Parathyroid adenoma (tissue), 2 donors: ENCODE results near the gene FBXW4.
A peak's percentile ranks its signal among the peaks of the same experiment; 100 is the strongest.

ENCODE experiments used
- H2AFZ ChIP-seq: fragments of 300-600 bp; sonication (generic); one replicate; pipeline ENCODE4 v1.7.0; 2017; ENCODE audit warnings: antibody characterized with exemption, mild to moderate bottlenecking
- H3K27ac ChIP-seq: fragments of 300-600 bp; sonication (generic); one replicate; pipeline ENCODE4 v1.7.0; 2017
- H3K27me3 ChIP-seq: fragments of 300-600 bp; sonication (generic); one replicate; pipeline ENCODE4 v1.7.0; 2017; ENCODE audit warnings: low read length; ENCODE audit not compliant: control insufficient read depth, insufficient read depth
- H3K36me3 ChIP-seq: fragments of 300-600 bp; sonication (generic); one replicate; pipeline ENCODE4 v1.7.0; 2017; ENCODE audit warnings: low read length; ENCODE audit not compliant: control insufficient read depth, insufficient read depth
- H3K4me1 ChIP-seq: fragments of 300-600 bp; sonication (generic); one replicate; pipeline ENCODE4 v1.7.0; 2017; ENCODE audit warnings: control low read depth
- H3K4me2 ChIP-seq: fragments of 300-600 bp; sonication (generic); one replicate; pipeline ENCODE4 v1.7.0; 2017; ENCODE audit warnings: low read length
- H3K4me3 ChIP-seq: fragments of 300-600 bp; sonication (generic); one replicate; pipeline ENCODE4 v1.7.0; 2017; ENCODE audit warnings: low read depth, low read length
- H3K79me2 ChIP-seq: fragments of 300-600 bp; sonication (generic); one replicate; pipeline ENCODE4 v1.7.0; 2017; ENCODE audit warnings: control low read depth
- H3K9ac ChIP-seq: fragments of 300-600 bp; sonication (generic); one replicate; pipeline ENCODE4 v1.7.0; 2017; ENCODE audit warnings: mild to moderate bottlenecking
- H3K9me3 ChIP-seq: fragments of 300-600 bp; sonication (generic); one replicate; pipeline ENCODE4 v1.7.0; 2017; ENCODE audit warnings: low read length; ENCODE audit not compliant: control insufficient read depth
- TF ChIP-seq, protein P1 (sequence below): fragments of 300-600 bp; sonication (generic); IDR thresholded peaks from one replicate; pipeline ENCODE4 v1.7.0; 2017; ENCODE audit warnings: antibody characterized with exemption, mild to moderate bottlenecking
- donor health status: primary hyperparathyroidism.

FBXW4 gene

DNA sequence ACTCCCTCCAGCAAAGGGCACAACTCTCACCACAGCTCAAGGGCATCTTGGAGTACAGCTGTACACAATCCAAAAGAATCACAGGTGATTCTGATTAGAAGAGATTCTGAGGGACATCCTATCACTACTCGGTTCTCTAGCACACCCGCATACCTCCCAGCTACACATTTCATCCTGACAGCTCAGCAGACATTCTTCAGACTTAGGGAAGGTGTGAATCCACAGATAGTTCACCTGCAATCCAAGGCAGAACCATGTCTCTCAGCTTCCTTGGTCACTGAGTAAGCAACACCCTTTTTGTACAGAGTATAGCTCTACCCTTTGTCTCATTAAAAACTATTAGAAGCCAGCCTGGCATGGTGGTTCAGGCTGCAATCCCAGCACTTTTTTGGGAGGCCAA is 26.8 kb upstream of the FBXW4 start:
- TF ChIP-seq, protein P1, sequence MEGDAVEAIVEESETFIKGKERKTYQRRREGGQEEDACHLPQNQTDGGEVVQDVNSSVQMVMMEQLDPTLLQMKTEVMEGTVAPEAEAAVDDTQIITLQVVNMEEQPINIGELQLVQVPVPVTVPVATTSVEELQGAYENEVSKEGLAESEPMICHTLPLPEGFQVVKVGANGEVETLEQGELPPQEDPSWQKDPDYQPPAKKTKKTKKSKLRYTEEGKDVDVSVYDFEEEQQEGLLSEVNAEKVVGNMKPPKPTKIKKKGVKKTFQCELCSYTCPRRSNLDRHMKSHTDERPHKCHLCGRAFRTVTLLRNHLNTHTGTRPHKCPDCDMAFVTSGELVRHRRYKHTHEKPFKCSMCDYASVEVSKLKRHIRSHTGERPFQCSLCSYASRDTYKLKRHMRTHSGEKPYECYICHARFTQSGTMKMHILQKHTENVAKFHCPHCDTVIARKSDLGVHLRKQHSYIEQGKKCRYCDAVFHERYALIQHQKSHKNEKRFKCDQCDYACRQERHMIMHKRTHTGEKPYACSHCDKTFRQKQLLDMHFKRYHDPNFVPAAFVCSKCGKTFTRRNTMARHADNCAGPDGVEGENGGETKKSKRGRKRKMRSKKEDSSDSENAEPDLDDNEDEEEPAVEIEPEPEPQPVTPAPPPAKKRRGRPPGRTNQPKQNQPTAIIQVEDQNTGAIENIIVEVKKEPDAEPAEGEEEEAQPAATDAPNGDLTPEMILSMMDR, result no peak
- H3K4me3 ChIP-seq, result no peak overlapping the region
- no peaks in the 10 kb centered on the region for H3K36me3 ChIP-seq
- H3K9ac ChIP-seq, result no peak overlapping the region
- no peaks in the 10 kb centered on the region for H3K79me2 ChIP-seq
- H3K9me3 ChIP-seq, result no peaks in the 10 kb centered on the region
- H3K4me2 ChIP-seq, result no peak overlapping the region
- no peak overlapping the region for H3K27ac ChIP-seq
- H3K4me1 ChIP-seq, result peaks cover 2% of the 10 kb centered on the region
- no peaks in the 10 kb centered on the region for H3K27me3 ChIP-seq
- peak overlapping the region; percentile 28 for H2AFZ ChIP-seq

GRCh38 chr10:101720606-101721230 is 25.7 kb upstream of the FBXW4 start:
- Histone ChIP-seq H3K9me3 (no peaks in the 10 kb centered on the region), H3K4me1 (peaks cover 2% of the 10 kb centered on the region), H3K27ac (no peak overlapping the region), H3K4me3 (no peak overlapping the region), H3K36me3 (no peaks in the 10 kb centered on the region), H3K9ac (no peak overlapping the region), H3K4me2 (no peak overlapping the region), H3K79me2 (no peaks in the 10 kb centered on the region), H2AFZ (no peak overlapping the region), H3K27me3 (no peaks in the 10 kb centered on the region)
- TF ChIP-seq, protein P1, result no peak

DNA sequence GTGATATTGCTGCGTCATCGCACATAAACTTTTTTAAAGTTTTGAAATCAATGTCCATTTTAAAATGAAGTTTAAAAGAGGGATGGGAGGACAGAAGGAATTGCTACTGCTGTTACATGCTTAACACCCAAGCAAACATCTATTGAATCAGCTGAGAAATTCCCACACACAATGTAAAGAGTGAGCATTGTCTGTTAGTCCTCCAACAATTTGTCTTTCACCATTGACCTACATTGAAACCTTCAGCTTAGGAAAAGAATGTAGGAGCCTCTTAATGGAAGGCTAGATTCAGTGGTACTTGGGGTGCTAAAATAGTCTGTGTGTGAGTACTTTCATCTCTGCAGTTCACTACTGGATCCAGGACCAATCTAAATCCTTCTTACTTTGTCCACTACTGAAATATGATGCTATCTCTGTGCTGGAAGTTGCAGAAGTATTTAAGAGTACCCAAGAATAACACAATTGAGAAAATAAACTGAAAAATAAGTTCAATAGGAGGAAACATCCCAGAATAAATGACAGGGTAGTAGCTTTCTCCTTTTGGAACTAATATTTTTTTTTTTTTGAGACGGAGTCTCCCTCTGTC is 23.8 kb upstream of the FBXW4 start:
- Histone ChIP-seq H3K9me3 (no peaks in the 10 kb centered on the region), H3K4me3 (no peak overlapping the region), H3K27ac (no peak overlapping the region), H3K9ac (no peak overlapping the region), H3K79me2 (no peaks in the 10 kb centered on the region), H2AFZ (no peak overlapping the region), H3K4me1 (peaks cover 2% of the 10 kb centered on the region), H3K4me2 (no peak overlapping the region), H3K36me3 (no peaks in the 10 kb centered on the region), H3K27me3 (no peaks in the 10 kb centered on the region)
- TF ChIP-seq, protein P1, result no peak

DNA sequence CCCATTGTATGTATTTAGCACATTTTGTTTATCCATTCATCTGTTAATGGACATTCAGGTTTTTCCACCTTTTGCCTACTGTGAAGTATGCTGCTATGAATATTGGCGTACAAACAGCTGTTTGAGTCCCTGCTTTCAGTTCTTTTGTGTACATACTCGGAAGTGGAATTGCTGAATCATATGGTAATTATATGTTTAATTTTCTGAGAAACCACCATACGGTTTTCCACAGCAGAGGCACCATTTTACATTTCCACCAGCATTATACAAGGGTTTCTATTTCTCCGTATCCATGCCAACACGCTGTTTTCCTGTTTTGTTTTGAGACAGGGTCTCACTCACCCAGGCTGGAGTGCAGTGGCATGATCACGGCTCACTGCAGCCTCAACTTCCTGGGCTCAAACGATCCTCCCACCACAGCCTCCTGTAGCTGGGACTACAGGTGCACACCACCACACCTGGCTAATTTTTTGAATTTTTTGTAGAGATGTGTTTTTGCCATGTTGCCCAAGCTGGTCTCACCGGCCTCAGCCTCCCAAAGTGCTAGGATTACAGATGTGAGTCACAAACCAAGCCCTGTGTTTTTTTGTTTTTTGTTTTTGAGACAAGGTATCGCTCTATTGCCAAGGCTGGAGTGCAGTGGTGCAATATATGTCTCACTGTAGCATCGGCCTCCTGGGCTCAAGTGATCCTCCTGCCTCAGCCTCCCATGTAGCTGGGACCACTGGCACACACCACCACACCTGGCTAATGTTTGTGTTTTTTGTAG is 22.1 kb upstream of the FBXW4 start:
- no peak overlapping the region for H3K9ac ChIP-seq
- no peak overlapping the region for H3K4me3 ChIP-seq
- TF ChIP-seq, protein P1, result no peak
- H2AFZ ChIP-seq, result no peak overlapping the region
- H3K4me2 ChIP-seq, result no peak overlapping the region
- no peaks in the 10 kb centered on the region for H3K36me3 ChIP-seq
- no peaks in the 10 kb centered on the region for H3K27me3 ChIP-seq
- no peak overlapping the region for H3K27ac ChIP-seq
- no peaks in the 10 kb centered on the region for H3K79me2 ChIP-seq
- no peaks in the 10 kb centered on the region for H3K9me3 ChIP-seq
- H3K4me1 ChIP-seq, result peaks cover 2% of the 10 kb centered on the region
